Aorta (tissue), 4 donors: ENCODE measurements around the gene MCF2L. TPM values are rescaled to one million over a fixed set of nuclear protein-coding genes. Genes with fewer than 3 reads are reported as not detected.

Source experiments
- polyA plus RNA-seq, 2 donors: library from polyadenylated mRNA; stranded (reverse); fragments of 200-250 nt; gene quantifications; one replicate each; pipeline ENCODE4 v1.2.3, GENCODE V29; 2013
- total RNA-seq, 2 donors: library from RNA; stranded (reverse); fragmentation: NEBNext Ultra II Directional; extraction: Animal tissue kit (Norgen Biotek cat#: 25700); gene quantifications; one replicate each; pipeline ENCODE4 v1.2.1, GENCODE V29; 2021
- donor health status: healthy with polysubstance abuse.
- donor health status: Bipolar disorder and iron deficiency.
- donor health status: DM: no; HTN: no; CAD: no.
- donor health status: DM: yes; HTN: yes; CAD: no.

The MCF2L gene
- total and polyA plus RNA-seq, 4 donors: 3.2 to 73.3 (median 27.6) TPM

Other genes with a start within 250 kb of the MCF2L start
- gene F7, start 136.6 kb downstream of the MCF2L start, total RNA-seq: under 1 TPM in 1 of 2 donors, not detected in 1; 0.69 TPM
- under 1 TPM in 1 of 2 donors, not detected in 1; 0.08 TPM for gene F7, start 136.6 kb downstream of the MCF2L start, polyA plus RNA-seq
- 10 to 100 TPM in 1 of 2 donors, 1 to 10 TPM in 1; 6.5 to 38.4 TPM for gene F10, start 153.6 kb downstream of the MCF2L start, total RNA-seq
- 10 to 100 TPM in 1 of 2 donors, 1 to 10 TPM in 1; 9.3 to 18.2 TPM for gene F10, start 153.6 kb downstream of the MCF2L start, polyA plus RNA-seq
- not detected for gene PROZ, start 189.4 kb downstream of the MCF2L start, total RNA-seq
- gene PROZ, start 189.4 kb downstream of the MCF2L start, polyA plus RNA-seq: not detected
- gene PCID2, start 239.5 kb downstream of the MCF2L start, total RNA-seq: 10 to 100 TPM; 33.3 to 51.1 TPM
- gene PCID2, start 239.5 kb downstream of the MCF2L start, polyA plus RNA-seq: 10 to 100 TPM; 36.7 to 45.6 TPM
- 10 to 100 TPM; 56.1 to 69.8 TPM for gene CUL4A, start 240.4 kb downstream of the MCF2L start, total RNA-seq
- gene CUL4A, start 240.4 kb downstream of the MCF2L start, polyA plus RNA-seq: 10 to 100 TPM; 19.7 to 40.8 TPM